ENCODE data around the gene ADRA2B. TPM values are rescaled to one million over a fixed set of nuclear protein-coding genes. Genes with fewer than 3 reads are reported as not detected.

The ADRA2B gene
- polyA plus RNA-seq, 3 donors = 1.6 TPM; not detected in 2

DNA sequence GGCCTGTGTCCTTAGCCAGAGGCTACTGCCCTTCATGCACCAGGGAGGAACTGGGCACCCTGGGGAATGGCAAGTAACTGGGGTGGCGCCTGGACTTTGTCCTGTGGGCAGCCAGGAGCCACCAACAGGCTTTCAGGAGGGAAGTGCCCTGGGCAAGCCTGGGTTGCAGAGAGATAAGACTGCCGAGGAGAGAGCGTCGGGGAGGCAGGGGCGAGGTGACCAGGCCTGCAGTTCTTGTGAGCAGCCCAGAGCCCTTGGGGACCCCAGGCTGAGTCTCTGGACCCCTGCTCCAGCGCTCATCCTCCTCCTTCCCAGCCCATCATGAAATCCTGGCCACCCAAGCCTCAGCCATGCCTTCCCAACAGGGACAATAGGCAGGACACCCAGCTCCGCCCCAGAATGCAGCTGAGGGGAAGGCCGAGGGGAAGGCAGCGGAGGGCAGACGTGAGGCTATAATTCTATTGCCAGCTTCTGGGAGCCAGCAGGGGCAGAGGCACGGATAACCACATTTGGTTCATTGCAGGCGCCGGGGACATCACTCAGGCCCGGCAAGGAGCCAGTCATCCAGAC is 25.1 kb downstream of the ADRA2B start:
- Histone ChIP-seq H3K4me3 (replicated peaks in 1 of 3; ENCODE audit: low read depth in 2 of 3, low read length in 3 of 3) (no peak overlapping the region), H3K9me3 (replicated peaks in 1 of 2; ENCODE audit: control insufficient read depth in 1 of 2, insufficient read depth in 1 of 2, low read length in 2 of 2) (no peaks in the 10 kb centered on the region), H3K79me2 (ENCODE audit: insufficient read depth, low read length) (no peaks in the 10 kb centered on the region), H4K20me1 (ENCODE audit: insufficient read depth, low read length) (no peaks in the 10 kb centered on the region), H3K4me2 (replicated peaks; ENCODE audit: extremely low read depth, low read length, poor library complexity, severe bottlenecking) (no peak overlapping the region), H3K4me1 (ENCODE audit: control insufficient read depth in 1 of 2, insufficient read depth in 2 of 2, low read length in 2 of 2) (peaks cover 22% of the 10 kb centered on the region in 2 donors), H3K9ac (ENCODE audit: insufficient read depth, low read length, poor library complexity, severe bottlenecking) (no peak overlapping the region), H3K27ac (ENCODE audit: low read depth in 1 of 2, low read length in 2 of 2) (no peak overlapping the region), H3K27me3 (ENCODE audit: control insufficient read depth in 2 of 2, insufficient read depth in 2 of 2, low read length in 2 of 2) (no peaks in the 10 kb centered on the region), H3K36me3 (replicated peaks in 1 of 2; ENCODE audit: control insufficient read depth in 1 of 2, insufficient read depth in 2 of 2, low read length in 2 of 2) (no peaks in the 10 kb centered on the region), H2AFZ (ENCODE audit: insufficient read depth, low read depth, low read length, poor library complexity, severe bottlenecking) (no peak overlapping the region)
- no peak overlapping the region for H3K4me3 Mint-ChIP-seq
- intact Hi-C loops (cut with micrococcal nuclease) = no loop called here
- TF ChIP-seq, protein P1, sequence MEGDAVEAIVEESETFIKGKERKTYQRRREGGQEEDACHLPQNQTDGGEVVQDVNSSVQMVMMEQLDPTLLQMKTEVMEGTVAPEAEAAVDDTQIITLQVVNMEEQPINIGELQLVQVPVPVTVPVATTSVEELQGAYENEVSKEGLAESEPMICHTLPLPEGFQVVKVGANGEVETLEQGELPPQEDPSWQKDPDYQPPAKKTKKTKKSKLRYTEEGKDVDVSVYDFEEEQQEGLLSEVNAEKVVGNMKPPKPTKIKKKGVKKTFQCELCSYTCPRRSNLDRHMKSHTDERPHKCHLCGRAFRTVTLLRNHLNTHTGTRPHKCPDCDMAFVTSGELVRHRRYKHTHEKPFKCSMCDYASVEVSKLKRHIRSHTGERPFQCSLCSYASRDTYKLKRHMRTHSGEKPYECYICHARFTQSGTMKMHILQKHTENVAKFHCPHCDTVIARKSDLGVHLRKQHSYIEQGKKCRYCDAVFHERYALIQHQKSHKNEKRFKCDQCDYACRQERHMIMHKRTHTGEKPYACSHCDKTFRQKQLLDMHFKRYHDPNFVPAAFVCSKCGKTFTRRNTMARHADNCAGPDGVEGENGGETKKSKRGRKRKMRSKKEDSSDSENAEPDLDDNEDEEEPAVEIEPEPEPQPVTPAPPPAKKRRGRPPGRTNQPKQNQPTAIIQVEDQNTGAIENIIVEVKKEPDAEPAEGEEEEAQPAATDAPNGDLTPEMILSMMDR (IDR thresholded peaks at IDR 0.05) = no peak
- no peaks in the 10 kb centered on the region for H3K9me3 Mint-ChIP-seq
- H3K27me3 Mint-ChIP-seq (ENCODE audit: low read depth in 3 of 3) = peaks cover 3 to 4% (median 4%) of the 10 kb centered on the region in 3 donors
- WGBS (ENCODE audit: insufficient coverage) = 96% methylated on average over 14 of the region's 14 CpGs
- H3K4me1 Mint-ChIP-seq = peaks cover 19% of the 10 kb centered on the region
- no peak overlapping the region for H3K27ac Mint-ChIP-seq
- H3K36me3 Mint-ChIP-seq = no peaks in the 10 kb centered on the region
- DNase-seq = no peak

DNA sequence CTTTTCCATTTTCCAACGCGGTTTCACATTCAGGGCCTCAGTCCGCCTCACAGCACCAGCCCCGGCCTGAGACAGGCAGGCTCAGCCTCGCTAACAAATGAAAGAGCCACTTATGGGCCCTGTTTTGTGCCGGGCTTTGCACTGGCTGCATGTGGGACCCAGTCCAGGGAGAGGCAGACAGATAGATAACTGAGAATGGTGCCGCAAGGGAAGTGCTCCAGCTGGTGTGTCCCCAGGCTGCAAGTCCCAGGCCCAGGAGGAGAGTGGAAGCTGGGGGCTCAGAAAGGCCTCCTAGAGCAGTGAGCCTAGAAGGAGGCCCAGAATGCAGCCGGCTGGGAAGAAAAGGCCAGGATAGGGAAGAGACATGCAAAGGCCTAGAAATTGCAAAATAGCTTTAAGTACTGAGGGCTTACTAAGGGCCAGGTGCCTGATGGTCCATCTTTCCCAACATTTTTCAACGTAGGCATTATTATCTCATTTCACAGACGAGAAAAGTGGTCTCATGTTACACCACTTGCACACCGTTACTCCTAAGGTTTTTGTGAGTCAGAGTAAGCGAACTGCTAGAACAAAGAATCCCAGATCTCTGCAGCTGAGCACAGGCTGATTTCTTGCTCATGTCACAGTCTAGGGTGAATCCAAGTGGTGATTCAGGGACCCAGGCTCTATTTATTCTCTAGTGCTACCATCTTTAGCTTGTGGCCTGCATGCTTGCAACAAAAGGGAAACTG is 26.0 kb downstream of the ADRA2B start:
- no peak for DNase-seq
- no peak overlapping the region for H2AFZ ChIP-seq (ENCODE audit: insufficient read depth, low read depth, low read length, poor library complexity, severe bottlenecking)
- no peak overlapping the region for H3K27ac ChIP-seq (ENCODE audit: low read depth in 1 of 2, low read length in 2 of 2)
- H3K4me1 ChIP-seq (ENCODE audit: control insufficient read depth in 1 of 2, insufficient read depth in 2 of 2, low read length in 2 of 2) = peaks cover 22% of the 10 kb centered on the region in 2 donors
- H4K20me1 ChIP-seq (ENCODE audit: insufficient read depth, low read length) = no peaks in the 10 kb centered on the region
- Mint-ChIP-seq H3K27me3 (ENCODE audit: low read depth in 3 of 3) (peaks cover 4 to 6% (median 4%) of the 10 kb centered on the region in 3 donors), H3K9me3 (no peaks in the 10 kb centered on the region), H3K27ac (peak overlapping the region in 1 of 7 donors; percentile 11), H3K4me3 (no peak overlapping the region), H3K36me3 (no peaks in the 10 kb centered on the region), H3K4me1 (peaks cover 19% of the 10 kb centered on the region)
- no peaks in the 10 kb centered on the region for H3K79me2 ChIP-seq (ENCODE audit: insufficient read depth, low read length)
- no peaks in the 10 kb centered on the region for H3K9me3 ChIP-seq (replicated peaks in 1 of 2; ENCODE audit: control insufficient read depth in 1 of 2, insufficient read depth in 1 of 2, low read length in 2 of 2)
- no peaks in the 10 kb centered on the region for H3K36me3 ChIP-seq (replicated peaks in 1 of 2; ENCODE audit: control insufficient read depth in 1 of 2, insufficient read depth in 2 of 2, low read length in 2 of 2)
- intact Hi-C loops (cut with micrococcal nuclease) = no loop called here
- no peaks in the 10 kb centered on the region for H3K27me3 ChIP-seq (ENCODE audit: control insufficient read depth in 2 of 2, insufficient read depth in 2 of 2, low read length in 2 of 2)
- TF ChIP-seq, protein P1 (IDR thresholded peaks at IDR 0.05) = no peak
- H3K9ac ChIP-seq (ENCODE audit: insufficient read depth, low read length, poor library complexity, severe bottlenecking) = no peak overlapping the region
- no peak overlapping the region for H3K4me2 ChIP-seq (replicated peaks; ENCODE audit: extremely low read depth, low read length, poor library complexity, severe bottlenecking)
- H3K4me3 ChIP-seq (replicated peaks in 1 of 3; ENCODE audit: low read depth in 2 of 3, low read length in 3 of 3) = no peak overlapping the region
- 98% methylated on average over 12 of the region's 12 CpGs for whole genome bisulfite sequencing (ENCODE audit: insufficient coverage)

Data from CD14-positive monocyte (primary cell).